ENCODE measurements around the gene ANKRD52.

Gene ANKRD52

GRCh38 chr12:56188131-56188777 is 69.9 kb downstream of the ANKRD52 start:
- in situ Hi-C loops (cut with MboI; ENCODE audit: low sequenced_read_pairs, unreplicated experiment), result no loop called here
- no peak for DNase-seq (ENCODE audit: low spot score)
- TF ChIP-seq CTCF (IDR thresholded peaks at IDR 0.05; ENCODE audit: borderline replicate concordance, control extremely low read depth, extremely low read depth, insufficient read depth, missing control alignments), result no peak
